HL-60 (cell line): ENCODE data around the gene FUT1.
"Not testable (repeated sequence)": the region's sequence is repeated elsewhere in the genome, so short reads cannot be mapped to it uniquely, and the experiment has no call there.

Experiments
- DNase-seq, 2 experiments: peaks; one replicate each; pipeline ENCODE4 v3.0.0-alpha.2; 2010 to 2020; ENCODE audit warnings: low read depth in 1 of 2, low spot score in 1 of 2
- H3K27ac ChIP-seq: fragments of 250-450 bp; sonication (Bioruptor Pico); replicated peaks from 2 replicates; pipeline ENCODE4 v1.5.1; 2020; ENCODE audit warnings: mild to moderate bottlenecking, moderate library complexity
- H3K27me3 ChIP-seq: fragments of 250-450 bp; sonication (Bioruptor Pico); 2 replicates; pipeline ENCODE4 v1.5.1; 2021; ENCODE audit warnings: mild to moderate bottlenecking, moderate library complexity; ENCODE audit not compliant: insufficient read depth, poor library complexity, severe bottlenecking
- H3K4me3 ChIP-seq: replicated peaks from 2 replicates; pipeline ENCODE4 v1.5.1; 2011; ENCODE audit warnings: mild to moderate bottlenecking, control low read depth, low read length; ENCODE audit not compliant: insufficient read depth
- CTCF ChIP-seq: IDR thresholded peaks from one replicate; pipeline ENCODE4 v1.5.1; 2011; ENCODE audit warnings: low read length, control low read depth, inconsistent platforms; ENCODE audit not compliant: insufficient read depth
- GABPA ChIP-seq: IDR thresholded peaks from 2 replicates; pipeline ENCODE4 v1.6.1; 2012; ENCODE audit warnings: low read depth
- POLR2AphosphoS5 ChIP-seq: IDR thresholded peaks from 2 replicates; pipeline ENCODE4 v1.6.1; 2012; ENCODE audit warnings: low read depth
- SPI1 ChIP-seq: IDR thresholded peaks from 2 replicates; pipeline ENCODE4 v1.6.1; 2012; ENCODE audit warnings: low read depth, mild to moderate bottlenecking, borderline replicate concordance
- TF ChIP-seq, protein P1 (sequence below): IDR thresholded peaks from 2 replicates; pipeline ENCODE4 v1.6.1; 2012; ENCODE audit warnings: low read depth; ENCODE audit not compliant: insufficient replicate concordance

Gene FUT1

DNA sequence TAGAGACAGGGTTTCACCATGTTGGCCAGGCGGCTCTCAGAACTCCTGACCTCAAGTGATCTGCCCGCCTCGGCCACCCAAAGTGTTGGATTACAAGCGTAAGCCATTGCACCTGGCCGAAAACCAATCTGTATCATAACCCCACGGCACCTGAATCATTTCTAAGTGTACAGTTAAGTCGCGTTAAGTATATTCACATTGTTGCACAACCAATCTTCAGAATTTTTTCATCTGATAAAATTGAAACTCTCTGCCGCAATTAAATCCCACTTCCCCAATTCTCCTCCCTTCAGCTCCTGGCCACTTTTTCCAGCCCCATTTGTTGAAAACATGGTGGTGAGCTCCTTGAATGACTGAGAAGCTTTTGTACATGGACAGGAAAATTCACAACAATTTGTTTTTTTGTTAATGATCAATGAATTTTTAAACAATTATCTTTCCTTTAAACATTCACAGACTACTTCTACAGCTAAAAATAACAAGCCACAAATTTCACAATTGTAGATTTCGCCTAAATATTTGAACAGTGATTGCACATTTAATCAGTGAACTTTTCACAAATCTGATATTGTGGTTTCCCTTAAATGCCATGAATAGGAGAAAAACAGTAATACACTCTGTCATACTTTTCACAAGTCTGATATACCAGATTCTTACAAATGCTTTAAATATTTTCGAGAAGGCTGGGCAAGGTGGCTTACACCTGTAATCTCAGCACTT is 16.7 kb upstream of the FUT1 start:
- Histone ChIP-seq H3K27me3 (no peaks in the 10 kb centered on the region), H3K4me3 (no peak overlapping the region), H3K27ac (no peak overlapping the region)
- no peak for DNase-seq
- TF ChIP-seq GABPA (no peak), POLR2AphosphoS5 (no peak), SPI1 (peak; percentile 81)
- TF ChIP-seq, protein P1, sequence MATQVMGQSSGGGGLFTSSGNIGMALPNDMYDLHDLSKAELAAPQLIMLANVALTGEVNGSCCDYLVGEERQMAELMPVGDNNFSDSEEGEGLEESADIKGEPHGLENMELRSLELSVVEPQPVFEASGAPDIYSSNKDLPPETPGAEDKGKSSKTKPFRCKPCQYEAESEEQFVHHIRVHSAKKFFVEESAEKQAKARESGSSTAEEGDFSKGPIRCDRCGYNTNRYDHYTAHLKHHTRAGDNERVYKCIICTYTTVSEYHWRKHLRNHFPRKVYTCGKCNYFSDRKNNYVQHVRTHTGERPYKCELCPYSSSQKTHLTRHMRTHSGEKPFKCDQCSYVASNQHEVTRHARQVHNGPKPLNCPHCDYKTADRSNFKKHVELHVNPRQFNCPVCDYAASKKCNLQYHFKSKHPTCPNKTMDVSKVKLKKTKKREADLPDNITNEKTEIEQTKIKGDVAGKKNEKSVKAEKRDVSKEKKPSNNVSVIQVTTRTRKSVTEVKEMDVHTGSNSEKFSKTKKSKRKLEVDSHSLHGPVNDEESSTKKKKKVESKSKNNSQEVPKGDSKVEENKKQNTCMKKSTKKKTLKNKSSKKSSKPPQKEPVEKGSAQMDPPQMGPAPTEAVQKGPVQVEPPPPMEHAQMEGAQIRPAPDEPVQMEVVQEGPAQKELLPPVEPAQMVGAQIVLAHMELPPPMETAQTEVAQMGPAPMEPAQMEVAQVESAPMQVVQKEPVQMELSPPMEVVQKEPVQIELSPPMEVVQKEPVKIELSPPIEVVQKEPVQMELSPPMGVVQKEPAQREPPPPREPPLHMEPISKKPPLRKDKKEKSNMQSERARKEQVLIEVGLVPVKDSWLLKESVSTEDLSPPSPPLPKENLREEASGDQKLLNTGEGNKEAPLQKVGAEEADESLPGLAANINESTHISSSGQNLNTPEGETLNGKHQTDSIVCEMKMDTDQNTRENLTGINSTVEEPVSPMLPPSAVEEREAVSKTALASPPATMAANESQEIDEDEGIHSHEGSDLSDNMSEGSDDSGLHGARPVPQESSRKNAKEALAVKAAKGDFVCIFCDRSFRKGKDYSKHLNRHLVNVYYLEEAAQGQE = no peak

DNA sequence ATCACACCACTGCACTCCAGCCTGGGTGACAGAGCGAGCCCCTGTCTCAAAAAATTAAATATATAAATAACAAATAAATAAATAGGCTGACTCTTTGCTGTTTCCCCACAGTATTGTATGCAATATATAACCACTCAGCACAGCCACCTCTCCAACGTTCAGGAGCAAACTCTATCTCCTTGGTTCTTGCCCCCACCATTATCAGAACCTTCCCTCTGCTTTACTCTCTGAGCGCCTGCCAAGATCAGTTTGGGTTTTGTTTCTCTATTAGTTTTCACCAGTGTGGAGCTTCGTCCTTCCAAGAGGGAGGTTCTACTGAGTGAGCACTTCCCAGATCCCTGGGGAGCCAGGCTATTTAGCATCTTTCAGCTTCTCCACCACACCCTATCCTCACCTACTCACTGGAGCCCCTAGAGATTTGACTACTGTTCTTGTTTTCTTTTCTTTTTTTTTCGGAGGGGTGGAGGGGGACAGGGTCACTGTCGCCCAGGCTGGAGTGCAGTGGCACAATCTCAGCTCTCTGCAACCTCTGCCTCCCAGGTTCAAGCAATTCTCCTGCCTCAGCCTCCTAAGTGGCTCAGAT is 15.8 kb upstream of the FUT1 start:
- H3K27me3 ChIP-seq, H3K27ac ChIP-seq, DNase-seq: not testable (repeated sequence)

DNA sequence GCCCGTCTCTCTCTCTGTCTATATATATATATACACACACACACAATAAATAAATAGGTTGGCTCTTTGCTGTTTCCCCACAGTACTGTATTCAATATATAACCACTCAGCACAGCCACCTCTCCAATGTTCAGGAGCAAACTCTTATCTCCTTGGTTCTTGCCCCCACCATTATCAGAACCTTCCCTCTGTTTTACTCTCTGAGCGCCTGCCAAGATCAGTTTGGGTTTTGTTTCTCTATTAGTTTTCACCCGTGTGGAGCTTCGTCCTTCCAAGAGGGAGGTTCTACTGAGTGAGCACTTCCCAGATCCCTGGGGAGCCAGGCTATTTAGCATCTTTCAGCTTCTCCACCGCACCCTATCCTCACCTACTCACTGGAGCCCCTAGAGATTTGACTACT is 13.4 kb upstream of the FUT1 start:
- not testable (repeated sequence) for H3K27me3 ChIP-seq, H3K4me3 ChIP-seq, DNase-seq, H3K27ac ChIP-seq

More for the DNA sequence above, 15.8 kb upstream of the FUT1 start:
- not testable (repeated sequence) for H3K4me3 ChIP-seq

DNA sequence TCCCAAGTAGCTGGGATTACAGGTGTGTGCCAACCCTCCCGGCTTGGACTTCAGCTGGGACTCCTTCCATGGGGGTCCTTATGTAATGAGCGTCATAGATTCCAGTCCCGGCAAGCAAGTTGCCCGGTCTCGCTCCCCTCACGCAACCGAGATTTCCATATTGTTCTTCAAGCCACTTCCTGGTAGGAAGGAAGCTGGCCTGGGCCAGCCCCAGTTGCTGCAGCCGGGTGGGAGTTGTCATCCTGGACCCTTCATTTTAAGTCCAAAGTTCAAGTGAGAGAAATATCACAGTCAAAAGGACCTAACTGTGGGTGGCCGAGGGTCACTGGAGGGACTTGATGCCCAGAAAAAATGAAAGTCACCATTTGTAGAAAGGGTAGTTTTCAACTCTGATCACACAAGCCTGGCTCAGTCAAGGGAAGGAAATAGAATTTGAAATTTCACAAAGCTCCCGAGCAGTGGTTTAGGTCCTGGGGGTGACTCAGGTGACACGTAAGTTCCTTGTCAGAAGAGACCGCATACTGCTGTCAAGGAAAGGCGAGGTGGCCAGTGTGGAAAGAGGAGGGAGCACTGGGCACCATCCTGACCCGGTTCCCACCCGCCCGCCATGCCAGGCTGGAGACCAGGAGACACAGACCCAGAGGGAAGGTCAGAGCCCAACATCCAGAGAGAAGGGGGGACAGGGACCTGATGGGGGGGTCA is 8.2 kb upstream of the FUT1 start:
- Histone ChIP-seq H3K27me3 (peaks cover 10% of the 10 kb centered on the region), H3K4me3 (no peak overlapping the region), H3K27ac (no peak overlapping the region)
- no peak for TF ChIP-seq GABPA
- no peak for TF ChIP-seq CTCF
- TF ChIP-seq POLR2AphosphoS5 = no peak
- TF ChIP-seq, protein P1 = no peak
- no peak for TF ChIP-seq SPI1
- DNase-seq = peak in 1 of 2 experiments; percentile 19

- H3K4me3 ChIP-seq = no peak overlapping the region
- no peak for DNase-seq
- no peak for TF ChIP-seq GABPA
- no peak for TF ChIP-seq CTCF
- TF ChIP-seq, protein P1 = no peak
- no peak for TF ChIP-seq SPI1
- no peak for TF ChIP-seq POLR2AphosphoS5
- peaks cover 25% of the 10 kb centered on the region for H3K27me3 ChIP-seq
- no peak overlapping the region for H3K27ac ChIP-seq
Measured at GRCh38 chr19:48757741-48758144, 5.3 kb upstream of the FUT1 start.
